Measurements from ENCODE around the gene NLGN3.

The NLGN3 gene

DNA sequence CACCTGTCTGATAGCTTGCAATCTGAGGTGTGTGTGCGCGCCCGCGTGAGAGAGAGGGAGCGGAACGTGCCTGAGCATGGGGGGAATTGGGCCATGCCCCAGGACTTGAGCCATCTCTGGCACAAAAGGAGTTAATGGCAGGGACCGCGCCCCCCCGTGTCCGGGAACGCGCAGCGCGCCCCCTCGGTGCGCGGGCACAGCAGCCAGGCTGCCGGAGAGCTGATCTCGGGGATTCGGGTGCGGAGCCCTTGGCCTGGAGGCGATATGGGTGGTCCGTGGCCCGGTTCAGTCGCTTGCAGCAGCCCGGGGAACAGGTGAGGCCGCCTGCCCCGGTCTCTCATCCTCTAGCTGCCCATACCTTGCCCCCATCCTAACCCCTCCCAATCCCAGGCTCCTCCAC lies at the start of gene NLGN3:
Gene NLGN3, plus strand, starts transcription at position 191 of the 400 bp plus-strand sequence. CDS start 2,909 bp downstream, outside the sequence.
- no peak for DNase-seq (ENCODE audit: low read depth)

DNA sequence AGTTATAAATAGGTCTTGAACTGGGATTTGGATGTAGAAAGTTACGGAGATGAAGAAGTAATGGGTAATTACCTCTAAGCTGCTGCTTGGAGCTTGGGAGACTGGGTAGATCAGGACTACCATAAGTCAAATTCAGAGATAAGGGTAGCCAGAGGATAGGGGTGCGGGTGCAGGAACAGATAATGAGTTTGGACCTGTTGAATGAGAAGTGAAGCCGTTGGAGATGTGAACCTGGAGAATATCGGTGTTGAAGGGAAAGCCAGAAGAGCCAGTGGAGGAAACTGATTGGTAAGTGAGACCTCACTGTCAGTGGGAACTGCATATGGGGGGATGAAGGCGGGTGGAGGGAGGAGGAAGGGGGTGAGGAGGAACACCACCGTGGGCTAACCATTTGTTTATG lies 49.6 kb upstream of the NLGN3 start:
- DNase-seq (ENCODE audit: low read depth), result no peak

DNA sequence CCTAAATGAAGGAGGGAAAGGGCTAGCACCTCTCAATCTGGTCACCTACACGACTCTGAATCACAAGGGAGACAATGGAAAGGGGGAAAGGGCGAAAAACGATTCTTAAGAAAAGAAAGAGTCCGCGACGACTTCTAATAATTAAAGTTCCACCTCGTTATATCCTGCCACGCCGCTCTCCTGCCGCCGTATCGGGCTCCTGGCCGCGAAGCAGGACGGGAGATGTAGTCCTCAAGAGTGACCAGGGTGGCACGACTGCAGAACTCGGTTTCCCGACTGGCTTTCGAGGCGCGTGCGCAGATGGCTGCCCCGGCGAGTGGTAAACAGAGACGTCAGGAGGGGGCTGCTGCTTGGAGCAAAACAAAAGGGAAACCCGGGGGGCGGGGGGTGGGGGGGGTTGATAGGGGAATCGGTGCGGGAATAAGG lies 49.1 kb upstream of the NLGN3 start, which contains the start of gene FOXO4:
Gene FOXO4, plus strand, starts transcription at position 297 of the 426 bp plus-strand sequence. CDS start 678 bp downstream, outside the sequence.
- peak; percentile 53 for DNase-seq (ENCODE audit: low read depth)

DNA sequence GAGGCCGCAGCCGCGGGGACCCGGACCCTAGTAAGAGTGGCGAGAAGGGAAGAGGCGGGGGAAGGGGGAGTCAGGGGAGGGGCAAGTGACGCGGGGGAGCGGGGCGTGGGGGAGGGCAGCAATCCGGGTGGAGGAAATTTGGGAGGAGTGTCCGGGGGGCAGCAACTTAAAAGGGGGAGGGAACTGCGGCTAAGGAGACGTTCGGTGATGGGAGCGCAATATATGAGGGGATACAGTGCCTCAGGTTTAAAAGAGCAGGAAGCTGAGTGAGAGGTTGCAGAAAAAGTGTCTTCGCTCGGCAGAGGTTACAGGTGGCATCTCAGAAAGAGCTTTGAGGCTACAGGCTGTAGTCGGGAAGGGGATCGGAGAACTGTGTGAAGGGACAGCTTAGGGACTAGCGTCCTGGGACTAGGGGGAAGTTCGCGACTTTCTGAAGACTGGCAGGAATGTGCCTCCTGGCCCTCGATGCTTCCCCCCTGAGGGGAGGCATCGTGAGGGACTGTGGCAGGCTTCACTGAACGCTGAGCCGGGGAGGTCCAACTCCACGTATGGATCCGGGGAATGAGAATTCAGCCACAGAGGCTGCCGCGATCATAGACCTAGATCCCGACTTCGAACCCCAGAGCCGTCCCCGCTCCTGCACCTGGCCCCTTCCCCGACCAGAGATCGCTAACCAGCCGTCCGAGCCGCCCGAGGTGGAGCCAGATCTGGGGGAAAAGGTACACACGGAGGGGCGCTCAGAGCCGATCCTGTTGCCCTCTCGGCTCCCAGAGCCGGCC lies 48.5 kb upstream of the NLGN3 start:
- no peak for DNase-seq (ENCODE audit: low read depth)

DNA sequence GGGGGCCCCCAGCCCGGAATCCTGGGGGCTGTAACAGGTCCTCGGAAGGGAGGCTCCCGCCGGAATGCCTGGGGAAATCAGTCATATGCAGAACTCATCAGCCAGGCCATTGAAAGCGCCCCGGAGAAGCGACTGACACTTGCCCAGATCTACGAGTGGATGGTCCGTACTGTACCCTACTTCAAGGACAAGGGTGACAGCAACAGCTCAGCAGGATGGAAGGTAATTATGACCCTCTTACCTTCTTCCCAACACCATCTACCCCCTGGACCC lies 47.9 kb upstream of the NLGN3 start:
- DNase-seq (ENCODE audit: low read depth), result no peak

DNA sequence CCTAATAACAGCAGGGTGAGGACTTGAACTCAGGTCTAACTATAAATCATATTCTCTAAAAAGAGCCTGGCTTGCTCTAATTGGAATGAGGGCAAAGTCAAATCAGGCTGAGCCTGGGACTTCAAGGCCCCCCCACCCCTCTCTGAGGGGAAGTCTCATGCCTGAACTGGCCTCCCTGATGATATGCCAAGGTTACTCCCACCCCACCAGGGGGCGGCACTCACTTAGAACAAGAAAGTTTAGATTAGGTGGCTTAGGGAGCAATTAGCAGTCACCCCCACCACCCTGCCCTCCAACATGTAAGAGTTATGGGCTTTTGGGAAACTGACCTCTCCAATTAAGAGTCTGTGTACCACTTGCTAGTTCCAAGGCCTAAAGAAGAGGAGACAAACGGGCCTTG lies 46.3 kb upstream of the NLGN3 start:
- DNase-seq (ENCODE audit: low read depth), result no peak

DNA sequence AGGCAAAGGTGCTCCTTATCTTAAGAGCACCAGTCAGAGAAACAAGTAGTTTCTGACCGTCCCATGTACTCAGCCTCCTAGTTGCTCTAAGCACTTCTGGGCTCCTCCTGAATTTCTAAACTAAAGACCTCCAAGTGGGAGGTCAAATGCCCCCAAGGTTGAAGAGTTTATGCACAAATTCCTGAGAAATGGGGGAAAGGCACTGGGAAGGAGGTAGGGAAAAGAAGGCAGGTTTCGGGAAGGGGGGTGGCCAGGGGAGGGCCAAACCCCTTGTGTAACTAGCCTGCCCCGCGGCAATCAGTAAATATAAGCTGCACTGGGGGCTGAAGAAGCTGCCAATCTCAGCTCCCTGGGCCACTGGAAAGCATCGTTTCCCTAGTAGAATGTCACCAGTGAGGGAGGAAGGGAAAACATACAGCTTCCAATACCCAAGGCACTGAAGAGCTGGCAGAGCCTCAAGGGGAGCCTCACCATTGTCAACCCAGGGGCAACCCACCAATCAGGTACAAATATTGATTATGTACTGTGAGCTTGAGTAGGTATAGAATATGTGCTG lies 45.6 kb upstream of the NLGN3 start:
- no peak for DNase-seq (ENCODE audit: low read depth)

DNA sequence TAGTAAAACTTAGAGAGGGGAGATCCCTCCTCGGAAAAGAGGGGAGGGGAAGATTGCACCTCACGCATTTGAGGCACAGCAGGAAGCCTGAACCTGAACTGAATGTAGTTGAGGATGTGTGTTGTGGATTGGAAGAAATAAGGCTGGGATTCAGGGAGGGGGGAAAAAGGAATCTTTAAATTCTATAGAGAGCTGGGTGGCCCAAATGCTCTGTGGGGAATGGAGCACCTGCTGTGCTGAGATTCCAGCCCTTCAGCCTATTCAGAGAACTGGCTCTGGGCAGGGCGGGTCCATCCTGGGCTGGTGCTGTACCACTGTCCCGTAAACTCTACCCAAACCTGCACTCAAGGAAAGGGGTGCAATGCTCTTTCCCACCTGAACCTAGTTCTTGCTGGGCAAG lies 44.9 kb upstream of the NLGN3 start:
- no peak for DNase-seq (ENCODE audit: low read depth)

DNA sequence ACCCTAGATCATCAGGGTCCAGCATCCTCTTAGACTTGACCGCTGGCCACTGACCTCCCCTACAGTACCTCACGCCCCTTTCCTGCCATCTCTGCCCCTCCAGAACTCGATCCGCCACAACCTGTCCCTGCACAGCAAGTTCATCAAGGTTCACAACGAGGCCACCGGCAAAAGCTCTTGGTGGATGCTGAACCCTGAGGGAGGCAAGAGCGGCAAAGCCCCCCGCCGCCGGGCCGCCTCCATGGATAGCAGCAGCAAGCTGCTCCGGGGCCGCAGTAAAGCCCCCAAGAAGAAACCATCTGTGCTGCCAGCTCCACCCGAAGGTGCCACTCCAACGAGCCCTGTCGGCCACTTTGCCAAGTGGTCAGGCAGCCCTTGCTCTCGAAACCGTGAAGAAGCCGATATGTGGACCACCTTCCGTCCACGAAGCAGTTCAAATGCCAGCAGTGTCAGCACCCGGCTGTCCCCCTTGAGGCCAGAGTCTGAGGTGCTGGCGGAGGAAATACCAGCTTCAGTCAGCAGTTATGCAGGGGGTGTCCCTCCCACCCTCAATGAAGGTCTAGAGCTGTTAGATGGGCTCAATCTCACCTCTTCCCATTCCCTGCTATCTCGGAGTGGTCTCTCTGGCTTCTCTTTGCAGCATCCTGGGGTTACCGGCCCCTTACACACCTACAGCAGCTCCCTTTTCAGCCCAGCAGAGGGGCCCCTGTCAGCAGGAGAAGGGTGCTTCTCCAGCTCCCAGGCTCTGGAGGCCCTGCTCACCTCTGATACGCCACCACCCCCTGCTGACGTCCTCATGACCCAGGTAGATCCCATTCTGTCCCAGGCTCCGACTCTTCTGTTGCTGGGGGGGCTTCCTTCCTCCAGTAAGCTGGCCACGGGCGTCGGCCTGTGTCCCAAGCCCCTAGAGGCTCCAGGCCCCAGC lies 43.8 kb upstream of the NLGN3 start:
- no peak for DNase-seq (ENCODE audit: low read depth)

DNA sequence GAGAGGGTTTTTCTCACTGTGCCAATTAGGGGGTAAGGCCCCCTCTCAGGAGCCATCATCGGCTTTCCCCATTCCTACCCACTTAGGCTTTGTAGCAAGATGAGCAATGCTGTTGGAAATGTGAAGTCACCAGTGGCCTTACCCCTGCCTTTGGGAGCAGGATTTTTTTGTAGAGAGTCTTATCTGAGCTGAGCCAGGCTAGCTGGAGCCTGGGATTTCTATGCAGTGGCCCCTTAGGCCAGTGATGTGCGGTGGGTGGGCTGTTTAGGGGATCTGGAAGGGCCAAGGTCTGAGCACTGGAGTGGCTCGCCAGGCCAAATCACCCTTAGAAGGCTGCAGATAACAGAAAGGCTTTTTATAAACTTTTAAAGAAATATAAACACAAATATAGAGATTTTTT lies 42.3 kb upstream of the NLGN3 start:
- no peak for DNase-seq (ENCODE audit: low read depth)

DNA sequence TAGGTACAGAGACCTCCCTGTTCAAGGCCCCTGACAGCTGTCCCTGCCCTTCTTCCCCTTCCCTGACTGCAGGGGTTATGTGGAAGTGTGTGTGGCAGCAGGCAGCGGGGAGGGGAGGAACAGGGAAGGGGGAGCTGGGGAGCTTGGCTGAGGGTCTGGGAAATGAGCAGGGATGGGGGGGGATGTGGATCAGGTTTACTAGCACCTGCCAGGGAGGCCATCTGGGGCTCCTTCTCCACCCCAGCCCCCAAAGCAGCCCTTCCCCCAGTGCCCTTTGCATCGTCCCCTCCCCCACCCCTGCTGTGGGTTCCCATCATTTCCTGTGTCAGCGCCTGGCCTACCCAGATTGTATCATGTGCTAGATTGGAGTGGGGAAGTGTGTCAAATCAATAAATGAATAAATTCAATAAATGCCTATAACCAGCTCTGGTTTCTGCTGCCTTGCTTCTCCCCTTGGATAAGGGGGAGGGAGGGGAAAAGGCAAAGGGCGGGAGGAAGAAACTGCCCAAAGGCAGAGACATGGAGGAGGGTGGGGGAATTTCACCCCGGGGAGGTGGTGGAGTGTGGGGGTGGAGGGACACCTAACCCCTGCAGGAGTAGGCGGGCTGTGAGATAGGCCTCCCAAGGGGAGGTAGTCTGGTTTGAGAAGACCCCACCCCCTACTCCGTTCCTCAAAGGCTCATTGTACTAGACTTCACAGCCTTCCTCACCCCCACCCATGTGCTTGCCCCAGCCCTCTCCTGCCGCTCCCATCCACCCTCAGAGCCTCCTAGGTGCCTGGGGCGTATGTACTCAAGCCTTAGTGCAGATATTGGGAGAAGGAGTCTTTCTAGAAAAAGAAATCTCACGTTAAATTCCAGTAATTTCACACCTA lies 41.3 kb upstream of the NLGN3 start:
- no peak for DNase-seq (ENCODE audit: low read depth)

DNA sequence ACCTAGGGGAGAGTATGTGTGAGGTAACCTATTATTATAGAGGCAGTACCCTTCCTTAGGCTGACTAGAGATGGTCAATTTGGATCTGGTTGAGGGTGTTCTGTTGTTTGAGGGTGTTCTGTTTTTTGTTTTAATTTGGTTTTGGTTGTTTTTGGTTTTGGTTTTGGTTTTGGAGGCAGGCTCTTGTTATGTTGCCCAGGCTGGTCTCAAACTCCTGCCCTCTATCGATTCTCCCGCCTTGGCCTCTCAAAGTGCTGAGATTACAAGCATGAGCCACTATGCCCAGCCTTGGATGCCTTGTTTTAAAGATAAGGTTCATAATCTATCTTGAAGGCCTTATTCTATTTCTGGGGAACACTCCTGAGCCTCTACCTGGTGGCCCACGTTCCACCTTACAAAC lies 39.0 kb upstream of the NLGN3 start:
- no peak for DNase-seq (ENCODE audit: low read depth)

DNA sequence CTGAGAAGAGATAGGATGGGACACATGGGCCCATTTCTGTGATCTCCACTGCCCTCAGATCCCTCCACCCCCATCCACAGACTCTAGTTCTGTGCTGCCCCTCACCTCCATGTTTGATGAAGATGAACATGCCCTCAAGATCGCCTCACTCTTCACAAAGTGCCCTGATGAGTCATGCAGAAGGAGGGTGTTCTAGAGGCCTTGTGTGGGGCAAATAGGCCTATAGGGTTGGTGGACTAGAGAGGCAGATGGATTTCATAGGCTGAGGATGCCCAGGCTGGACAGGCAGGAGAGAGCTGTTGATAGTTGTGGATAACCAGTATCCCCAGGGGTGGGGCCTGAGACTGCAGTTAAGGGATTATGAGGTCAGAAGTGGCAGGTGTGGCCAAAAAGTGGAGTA lies 38.2 kb upstream of the NLGN3 start, which contains the start of gene CXorf65:
Gene CXorf65, minus strand, starts transcription at position 314 of the 400 bp plus-strand sequence. Its CDS starts 184 bp downstream, at position 130.
- DNase-seq (ENCODE audit: low read depth), result no peak

DNA sequence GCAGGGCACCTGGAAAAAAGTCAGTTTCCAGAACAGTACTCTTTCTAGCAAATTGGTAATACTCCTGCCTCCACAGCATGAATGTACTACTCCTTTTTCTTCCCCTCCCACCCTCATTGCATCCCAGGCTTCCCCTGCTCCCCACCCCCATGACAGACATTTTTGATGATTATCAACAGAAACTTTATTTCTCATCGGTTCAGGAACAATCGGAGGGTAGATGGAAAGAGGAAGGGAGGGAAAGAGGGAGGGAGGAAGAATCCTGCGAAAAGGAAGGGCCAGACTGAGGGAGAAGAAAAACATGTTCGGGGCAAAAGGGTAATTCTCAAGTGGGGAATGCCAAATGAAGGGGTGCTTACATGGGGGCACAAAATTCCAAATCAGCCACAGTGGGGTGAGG lies 37.4 kb upstream of the NLGN3 start:
- DNase-seq (ENCODE audit: low read depth), result no peak

DNA sequence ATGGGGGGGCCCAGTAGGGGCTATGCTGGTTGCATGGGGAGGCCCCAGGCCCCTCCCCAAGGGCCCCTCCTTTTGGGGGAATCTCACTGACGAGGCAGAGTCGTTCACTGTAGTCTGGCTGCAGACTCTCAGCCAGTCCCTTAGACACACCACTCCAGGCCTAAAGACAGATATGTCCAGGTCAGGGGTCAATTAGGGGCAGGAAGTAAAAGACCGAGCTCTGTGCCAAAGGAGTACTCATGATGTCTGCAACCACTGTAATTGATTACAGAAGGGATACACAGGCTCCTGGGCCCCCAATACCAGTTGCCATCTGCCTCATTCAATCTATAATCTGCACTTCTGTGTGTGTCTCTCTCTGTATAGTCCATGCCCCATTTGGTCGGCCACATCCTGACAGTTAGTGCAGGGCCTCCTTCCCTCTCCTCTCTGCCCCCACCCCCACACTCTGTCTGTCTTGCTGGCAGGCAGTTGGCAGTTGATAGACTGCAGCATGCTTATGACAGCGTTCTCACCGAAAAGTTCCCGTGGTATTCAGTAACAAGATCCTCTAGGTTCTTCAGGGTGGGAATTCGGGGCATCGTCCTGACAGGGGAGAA lies 36.8 kb upstream of the NLGN3 start:
- no peak for DNase-seq (ENCODE audit: low read depth)

DNA sequence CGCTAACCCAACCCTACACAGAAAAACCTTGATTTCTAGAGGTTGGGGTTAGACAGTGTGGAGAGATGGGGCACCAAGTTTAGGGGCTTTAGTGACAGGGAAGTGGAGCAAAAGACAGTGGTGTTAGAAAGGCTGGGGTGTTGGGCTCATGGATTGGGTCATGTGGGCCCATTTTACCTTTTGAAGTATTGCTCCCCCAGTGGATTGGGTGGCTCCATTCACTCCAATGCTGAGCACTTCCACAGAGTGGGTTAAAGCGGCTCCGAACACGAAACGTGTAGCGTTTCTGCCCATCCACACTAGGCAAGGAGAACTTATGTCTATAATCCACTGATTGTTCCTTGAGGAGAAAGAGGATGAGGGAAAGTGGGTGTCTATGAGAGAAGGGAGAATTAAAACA lies 35.6 kb upstream of the NLGN3 start:
- DNase-seq (ENCODE audit: low read depth), result no peak

DNA sequence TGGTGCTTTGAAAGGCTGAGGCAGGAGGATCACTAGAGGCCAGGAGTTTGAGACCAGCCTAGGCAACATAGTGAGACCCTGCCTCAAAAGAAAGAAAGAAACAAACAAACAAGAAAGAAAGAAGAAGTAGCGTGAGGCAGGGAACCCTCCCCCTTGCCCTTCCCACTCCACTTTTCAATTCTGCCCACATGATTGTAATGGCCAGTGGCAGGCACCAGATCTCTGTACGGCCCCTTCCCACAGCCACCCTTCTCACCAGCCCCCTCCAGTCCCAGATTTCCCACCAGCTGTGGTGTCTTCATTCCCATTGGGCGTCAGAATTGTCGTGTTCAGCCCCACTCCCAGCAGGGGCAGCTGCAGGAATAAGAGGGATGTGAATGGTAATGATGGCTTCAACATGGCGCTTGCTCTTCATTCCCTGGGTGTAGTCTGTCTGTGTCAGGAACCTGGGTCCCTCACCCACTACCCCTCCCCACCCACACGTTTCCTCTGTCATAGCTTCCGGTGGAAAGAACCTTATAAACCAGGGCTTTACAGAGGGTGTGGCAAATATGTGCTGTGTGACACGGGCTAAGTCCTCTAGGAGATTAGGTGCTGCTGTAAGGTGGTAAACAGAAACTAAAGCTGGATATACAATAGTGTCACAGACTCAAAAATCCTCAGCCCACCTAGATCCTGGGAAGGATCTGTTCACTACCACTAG lies 33.3 kb upstream of the NLGN3 start, which contains the start of gene IL2RG:
Gene IL2RG, minus strand, starts transcription at position 437 of the 703 bp plus-strand sequence. Its CDS starts 38 bp downstream, at position 399.
- DNase-seq (ENCODE audit: low read depth), result no peak

DNA sequence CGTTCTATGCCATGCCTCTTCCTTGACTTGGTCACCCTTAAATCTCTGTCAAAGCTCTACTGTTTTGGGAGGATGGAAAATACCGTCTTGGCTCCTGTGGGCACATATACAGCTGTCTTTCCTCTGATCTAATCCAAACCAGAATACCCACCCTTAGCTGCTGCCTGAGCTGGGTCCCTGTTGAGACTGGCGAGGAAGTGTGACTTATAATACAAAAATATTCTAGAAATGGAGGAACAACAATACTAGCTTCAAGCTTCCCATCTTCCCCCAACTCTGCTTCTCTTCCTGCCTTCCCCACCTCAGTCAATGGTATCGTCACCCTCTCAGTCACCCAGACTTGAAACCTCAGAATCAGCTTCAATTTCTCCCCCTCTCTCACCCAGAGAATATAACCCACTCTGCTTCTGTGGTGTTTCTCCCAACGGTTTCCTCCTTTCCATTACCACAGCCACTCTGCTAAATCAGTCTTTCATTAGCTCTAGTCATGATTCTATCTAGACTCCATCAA lies 32.7 kb upstream of the NLGN3 start:
- no peak for DNase-seq (ENCODE audit: low read depth)

DNA sequence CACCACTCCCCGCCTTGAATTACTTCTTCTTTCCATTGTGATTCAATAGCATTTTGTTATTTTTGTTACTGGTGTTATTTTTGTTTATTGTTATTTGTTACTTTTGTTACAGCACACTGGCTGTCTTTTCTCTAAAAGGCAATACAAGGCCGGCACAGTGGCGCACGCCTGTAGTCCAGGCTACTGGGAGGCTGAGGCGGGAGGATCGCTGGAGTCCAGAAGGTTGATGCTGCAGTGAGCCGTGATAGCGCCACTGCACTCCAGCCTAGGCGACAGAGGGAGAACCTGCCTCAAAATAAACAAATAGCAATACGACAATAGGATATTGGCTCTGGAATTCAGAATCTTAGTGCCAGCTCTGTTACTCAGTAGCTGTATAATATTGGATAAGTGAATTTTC lies 27.3 kb upstream of the NLGN3 start:
- no peak for DNase-seq (ENCODE audit: low read depth)

All from non-pigmented ciliary epithelial cell (primary cell).